IgD-negative memory B cell (primary cell): Measurements from ENCODE around the gene OR5M10. TPM values are rescaled to one million over a fixed set of nuclear protein-coding genes. Genes with fewer than 3 reads are reported as not detected.
"Not testable (repeated sequence)": the region's sequence is repeated elsewhere in the genome, so short reads cannot be mapped to it uniquely, and the experiment has no call there.

Experiments
- H3K27ac Mint-ChIP-seq, 3 donors: one replicate each; pipeline ENCODE4 v1.8.0; 2020 to 2022; ENCODE audit warnings: mild to moderate bottlenecking in 3 of 3, mixed read lengths in 3 of 3, moderate library complexity in 1 of 3
- H3K27me3 Mint-ChIP-seq: one replicate; pipeline ENCODE4 v1.8.0; 2021; ENCODE audit warnings: mixed read lengths
- H3K36me3 Mint-ChIP-seq: one replicate; pipeline ENCODE4 v1.8.0; 2020; ENCODE audit warnings: mild to moderate bottlenecking, mixed read lengths
- H3K4me1 Mint-ChIP-seq, 3 donors: one replicate each; pipeline ENCODE4 v1.8.0; 2020 to 2022; ENCODE audit warnings: mixed read lengths in 3 of 3, mild to moderate bottlenecking in 1 of 3
- H3K4me3 Mint-ChIP-seq, 4 donors: one replicate each; pipeline ENCODE4 v1.8.0; 2020 to 2022; ENCODE audit warnings: mild to moderate bottlenecking in 4 of 4, mixed read lengths in 4 of 4, moderate library complexity in 3 of 4
- H3K9me3 Mint-ChIP-seq, 3 donors: one replicate each; pipeline ENCODE4 v1.8.0; 2020 to 2021; ENCODE audit warnings: mixed read lengths in 3 of 3, mild to moderate bottlenecking in 1 of 3
- polyA plus RNA-seq: library from polyadenylated mRNA; unstranded; fragments of 300-500 nt; fragmentation: Illumina TruSeq; gene quantifications from one replicate; pipeline ENCODE4 v1.2.3, GENCODE V29; 2021

Gene OR5M10
- polyA plus RNA-seq: not detected

DNA sequence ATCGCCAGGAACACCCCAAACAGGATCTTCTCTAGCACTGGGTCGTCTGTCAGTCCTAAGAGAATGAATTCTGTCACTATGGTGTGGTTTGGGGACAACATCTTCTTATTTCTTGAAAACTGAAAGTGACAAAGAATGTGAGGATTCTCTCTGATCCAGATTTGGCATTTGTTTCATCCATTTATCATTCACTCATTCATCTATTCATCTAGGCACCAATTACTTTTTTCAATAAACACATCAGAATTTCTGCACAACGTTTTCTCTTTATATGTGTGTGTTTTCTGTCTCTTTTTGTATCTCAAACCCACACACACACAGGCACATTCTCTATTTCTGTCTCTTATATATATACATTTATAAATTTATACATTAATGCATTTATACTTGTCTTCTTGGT, at the start of gene OR5M10:
TSS of gene OR5M10 (minus strand) at position 101 of the 400 bp plus-strand sequence. CDS start at position 101, 0 bp downstream.
- Mint-ChIP-seq H3K4me1 (no peaks in the 10 kb centered on the region), H3K27me3 (no peaks in the 10 kb centered on the region), H3K4me3 (no peak within 1 kb of the TSS), H3K36me3 (peaks cover 2% of the 10 kb centered on the region), H3K9me3 (peaks cover 0 to 8% (median 2%) of the 10 kb centered on the region in 3 donors), H3K27ac (no peak within 1 kb of the TSS)

GRCh38 chr11:56625946-56626345, 48.4 kb upstream of the OR5M10 start:
- Mint-ChIP-seq H3K27me3 (no peaks in the 10 kb centered on the region), H3K27ac (no peak overlapping the region), H3K4me3 (no peak overlapping the region), H3K4me1 (no peaks in the 10 kb centered on the region), H3K36me3 (no peaks in the 10 kb centered on the region), H3K9me3 (peaks cover 0 to 9% (median 3%) of the 10 kb centered on the region in 3 donors)

- Mint-ChIP-seq H3K27ac (no peak overlapping the region), H3K36me3 (no peaks in the 10 kb centered on the region), H3K27me3 (no peaks in the 10 kb centered on the region), H3K9me3 (peaks cover 0 to 12% (median 9%) of the 10 kb centered on the region in 3 donors), H3K4me1 (no peaks in the 10 kb centered on the region), H3K4me3 (no peak overlapping the region)
Measured at GRCh38 chr11:56624661-56625110, 47.2 kb upstream of the OR5M10 start.

DNA sequence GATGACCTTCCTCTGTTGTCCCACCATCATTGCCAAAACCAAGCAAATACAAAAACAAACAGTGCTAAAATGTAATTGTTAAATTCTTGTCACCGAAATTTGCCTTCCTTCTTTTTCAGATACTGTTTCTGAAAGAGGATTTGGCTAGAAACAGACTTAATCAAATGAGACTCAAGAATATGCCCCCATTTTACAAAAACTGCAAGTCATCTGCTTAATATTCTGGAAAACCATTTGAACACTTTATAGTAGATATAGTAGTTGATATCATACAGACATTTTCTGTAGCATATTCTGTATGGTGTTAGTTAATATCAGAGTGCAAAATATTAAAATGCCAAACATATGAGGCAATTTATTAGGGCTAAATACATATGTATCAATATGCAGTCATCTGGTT, 33.7 kb upstream of the OR5M10 start:
- Mint-ChIP-seq H3K27ac (no peak overlapping the region), H3K4me1 (no peaks in the 10 kb centered on the region), H3K4me3 (no peak overlapping the region), H3K36me3 (no peaks in the 10 kb centered on the region), H3K9me3 (peaks cover 2 to 14% (median 5%) of the 10 kb centered on the region in 3 donors), H3K27me3 (no peaks in the 10 kb centered on the region)

DNA sequence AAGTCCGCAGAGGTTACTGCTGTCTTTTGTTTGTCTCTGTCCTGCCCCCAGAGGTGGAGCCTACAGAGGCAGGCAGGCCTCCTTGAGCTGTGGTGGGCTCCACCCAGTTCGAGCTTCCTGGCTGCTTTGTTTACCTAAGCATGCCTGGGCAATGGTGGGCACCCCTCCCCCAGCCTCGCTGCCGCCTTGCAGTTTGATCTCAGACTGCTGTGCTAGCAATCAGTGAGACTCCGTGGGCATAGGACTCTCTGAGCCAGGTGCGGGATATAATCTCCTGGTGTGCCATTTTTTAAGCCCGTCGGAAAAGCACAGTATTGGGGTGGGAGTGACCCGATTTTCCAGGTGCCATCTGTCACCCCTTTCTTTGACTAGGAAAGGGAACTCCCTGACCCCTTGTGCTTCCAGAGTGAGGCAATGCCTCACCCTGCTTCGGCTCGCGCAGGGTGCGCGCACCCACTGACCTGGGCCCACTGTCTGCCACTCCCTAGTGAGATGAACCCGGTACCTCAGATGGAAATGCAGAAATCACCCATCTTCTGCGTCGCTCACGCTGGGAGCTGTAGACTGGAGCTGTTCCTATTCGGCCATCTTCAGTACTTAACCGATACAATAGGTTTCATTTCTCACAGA, 14.7 kb upstream of the OR5M10 start:
- not testable (repeated sequence) for H3K4me1 Mint-ChIP-seq, H3K27me3 Mint-ChIP-seq, H3K4me3 Mint-ChIP-seq, H3K36me3 Mint-ChIP-seq, H3K9me3 Mint-ChIP-seq, H3K27ac Mint-ChIP-seq

DNA sequence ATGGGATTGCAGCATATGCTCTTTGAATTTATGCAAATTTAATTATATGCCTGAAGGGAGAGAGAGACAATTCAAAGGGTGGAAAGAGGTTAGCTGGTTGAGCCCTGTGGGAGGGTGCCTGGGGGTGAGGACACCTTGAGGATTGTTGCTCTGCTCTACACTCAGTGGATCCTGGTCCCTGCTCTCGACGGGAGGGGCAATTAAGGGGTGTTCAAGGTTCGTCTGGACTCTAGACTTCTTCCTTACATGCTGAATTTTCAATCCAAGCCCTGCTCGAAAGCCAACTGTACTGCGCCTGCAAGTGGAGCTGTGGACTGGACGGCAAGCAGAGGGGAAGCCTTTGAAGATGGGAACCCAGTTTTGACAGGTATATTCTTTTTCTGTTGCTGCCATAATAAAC, 18.9 kb downstream of the OR5M10 start:
- no peak overlapping the region for H3K27ac Mint-ChIP-seq
- H3K36me3 Mint-ChIP-seq: peaks cover 1% of the 10 kb centered on the region
- H3K27me3 Mint-ChIP-seq: no peaks in the 10 kb centered on the region
- H3K9me3 Mint-ChIP-seq: peaks cover 0 to 11% (median 9%) of the 10 kb centered on the region in 3 donors
- no peak overlapping the region for H3K4me3 Mint-ChIP-seq
- peaks cover 0 to 2% (median 0%) of the 10 kb centered on the region in 3 donors for H3K4me1 Mint-ChIP-seq

- H3K9me3 Mint-ChIP-seq: peaks cover 0 to 11% (median 3%) of the 10 kb centered on the region in 3 donors
- H3K4me3 Mint-ChIP-seq, H3K36me3 Mint-ChIP-seq, H3K4me1 Mint-ChIP-seq, H3K27me3 Mint-ChIP-seq, H3K27ac Mint-ChIP-seq: not testable (repeated sequence)
Measured at GRCh38 chr11:56554691-56555090, 22.8 kb downstream of the OR5M10 start.

DNA sequence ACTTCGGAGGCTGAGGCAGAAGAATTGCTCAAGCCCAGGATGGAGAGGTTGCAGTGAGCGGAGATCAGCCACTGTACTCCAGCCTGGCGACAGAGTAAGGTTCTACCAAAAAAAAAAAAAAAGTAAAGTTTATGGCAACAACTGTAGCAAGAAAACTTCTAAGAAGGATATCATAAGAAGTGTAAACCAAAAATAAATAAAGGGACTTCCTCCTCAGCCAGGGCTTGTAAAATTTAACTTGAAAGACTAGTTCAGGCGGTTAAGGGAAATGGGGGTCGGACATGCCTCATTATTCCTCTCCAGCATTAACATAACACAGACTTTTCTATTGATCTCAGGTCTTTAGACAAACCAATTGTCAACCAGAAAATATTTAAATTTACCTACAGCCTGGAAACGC, 32.0 kb downstream of the OR5M10 start:
- no peaks in the 10 kb centered on the region for H3K36me3 Mint-ChIP-seq

DNA sequence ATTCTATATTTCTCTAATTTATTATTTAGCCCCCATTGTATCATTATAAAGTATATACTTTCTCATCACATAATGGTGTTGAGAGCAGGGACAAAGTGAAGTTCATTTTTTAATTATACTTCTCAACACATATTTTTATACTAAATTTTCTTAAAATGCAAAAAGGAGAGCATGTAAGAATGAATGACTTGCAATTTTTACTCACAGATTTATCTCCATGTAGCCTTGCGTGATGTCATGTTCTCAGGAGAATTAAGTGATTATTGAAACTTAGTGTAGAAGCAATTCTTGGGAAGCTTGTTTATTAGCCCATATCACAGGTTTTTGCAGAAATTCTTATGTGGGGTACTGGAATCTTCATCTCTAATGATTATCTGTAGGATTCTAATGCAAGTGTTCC, 33.8 kb downstream of the OR5M10 start:
- H3K27me3 Mint-ChIP-seq: no peaks in the 10 kb centered on the region
- no peak overlapping the region for H3K27ac Mint-ChIP-seq
- no peak overlapping the region for H3K4me3 Mint-ChIP-seq
- no peaks in the 10 kb centered on the region for H3K4me1 Mint-ChIP-seq
- peaks cover 0 to 13% (median 8%) of the 10 kb centered on the region in 3 donors for H3K9me3 Mint-ChIP-seq
- H3K36me3 Mint-ChIP-seq: no peaks in the 10 kb centered on the region

More for the DNA sequence above, 32.0 kb downstream of the OR5M10 start:
- H3K27me3 Mint-ChIP-seq: no peaks in the 10 kb centered on the region
- H3K9me3 Mint-ChIP-seq: peaks cover 0 to 13% (median 6%) of the 10 kb centered on the region in 3 donors
- H3K4me1 Mint-ChIP-seq: no peaks in the 10 kb centered on the region
- no peak overlapping the region for H3K27ac Mint-ChIP-seq
- H3K4me3 Mint-ChIP-seq: no peak overlapping the region

GRCh38 chr11:56543157-56543556, 34.4 kb downstream of the OR5M10 start, which contains the start of gene OR5M11:
TSS of gene OR5M11 (minus strand) at chr11:56543257. CDS start at chr11:56543257, 0 bp downstream.
- Mint-ChIP-seq H3K36me3 (no peaks in the 10 kb centered on the region), H3K4me3 (no peak within 1 kb of the TSS), H3K27me3 (no peaks in the 10 kb centered on the region), H3K4me1 (no peaks in the 10 kb centered on the region), H3K9me3 (peaks cover 0 to 13% (median 8%) of the 10 kb centered on the region in 3 donors), H3K27ac (no peak within 1 kb of the TSS)

DNA sequence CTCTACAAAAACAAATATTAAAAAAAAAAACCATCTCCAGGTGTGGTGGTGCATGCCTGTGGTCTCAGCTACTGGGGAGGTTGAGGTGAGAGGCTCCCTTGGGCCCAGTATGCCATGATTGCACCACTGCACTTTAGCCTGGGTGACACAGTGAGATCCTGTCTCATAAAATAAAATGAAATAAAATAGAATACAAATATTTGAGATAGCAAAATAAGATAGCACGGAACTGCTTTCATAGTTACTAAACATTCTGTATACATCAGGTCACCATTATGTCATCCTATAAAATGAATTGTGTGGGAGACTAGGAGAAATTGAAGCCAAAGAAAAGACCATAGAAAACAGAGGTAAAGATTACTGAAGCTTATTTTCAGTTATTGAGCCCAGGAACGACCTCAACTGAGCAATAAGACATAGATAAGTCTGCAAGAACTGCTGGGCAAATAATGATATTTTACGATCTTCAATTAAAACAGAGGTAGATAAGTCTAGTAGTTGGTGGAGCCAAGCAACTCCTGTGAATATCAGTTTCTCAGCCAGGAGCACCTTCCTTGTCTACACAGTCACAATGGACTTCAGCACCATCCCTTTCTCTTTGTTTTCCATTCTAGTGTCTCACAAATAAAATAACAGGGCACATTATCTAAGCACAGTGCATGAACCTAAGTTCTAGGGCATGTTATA, 44.3 kb downstream of the OR5M10 start:
- H3K27me3 Mint-ChIP-seq: no peaks in the 10 kb centered on the region
- H3K9me3 Mint-ChIP-seq: peaks cover 0 to 3% (median 3%) of the 10 kb centered on the region in 3 donors

GRCh38 chr11:56531856-56532255, 45.7 kb downstream of the OR5M10 start:
- H3K27me3 Mint-ChIP-seq: no peaks in the 10 kb centered on the region
- H3K4me3 Mint-ChIP-seq: no peak overlapping the region
- no peaks in the 10 kb centered on the region for H3K36me3 Mint-ChIP-seq
- H3K27ac Mint-ChIP-seq: no peak overlapping the region
- H3K9me3 Mint-ChIP-seq: peaks cover 0 to 3% (median 1%) of the 10 kb centered on the region in 3 donors
- no peaks in the 10 kb centered on the region for H3K4me1 Mint-ChIP-seq

More for the DNA sequence above, 44.3 kb downstream of the OR5M10 start:
- H3K4me1 Mint-ChIP-seq: no peaks in the 10 kb centered on the region
- H3K36me3 Mint-ChIP-seq: no peaks in the 10 kb centered on the region
- H3K4me3 Mint-ChIP-seq: no peak overlapping the region
- H3K27ac Mint-ChIP-seq: no peak overlapping the region

Other genes with a start within 250 kb of the OR5M10 start
- not detected for gene OR8K1, start 231.7 kb downstream of the OR5M10 start, polyA plus RNA-seq
- not detected for gene OR8J1, start 223.4 kb downstream of the OR5M10 start, polyA plus RNA-seq
- gene OR8U1, start 202.1 kb downstream of the OR5M10 start, polyA plus RNA-seq: not detected
- gene OR5AL1, start 165.0 kb downstream of the OR5M10 start, polyA plus RNA-seq: not detected
- gene OR5M3, start 104.4 kb downstream of the OR5M10 start, polyA plus RNA-seq: not detected
- gene OR5M8, start 86.4 kb downstream of the OR5M10 start, polyA plus RNA-seq: not detected
- gene OR5M11, start 34.5 kb downstream of the OR5M10 start, polyA plus RNA-seq: not detected
- gene OR5M1, start 37.2 kb upstream of the OR5M10 start, polyA plus RNA-seq: not detected
- not detected for gene OR5AP2, start 64.7 kb upstream of the OR5M10 start, polyA plus RNA-seq
- gene OR5AR1, start 86.0 kb upstream of the OR5M10 start, polyA plus RNA-seq: not detected
- gene OR9G1, start 121.4 kb upstream of the OR5M10 start, polyA plus RNA-seq: not detected
- gene OR9G4, start 171.0 kb upstream of the OR5M10 start, polyA plus RNA-seq: not detected